Measurements from ENCODE around the gene HES3.
"Not testable (repeated sequence)": the region's sequence is repeated elsewhere in the genome, so short reads cannot be mapped to it uniquely, and the experiment has no call there.

The HES3 gene

GRCh38 chr1:6218375-6219164, 25.4 kb upstream of the HES3 start:
- DNase-seq (ENCODE audit: extremely low read depth in 1 of 2, low read depth in 1 of 2): no peak

DNA sequence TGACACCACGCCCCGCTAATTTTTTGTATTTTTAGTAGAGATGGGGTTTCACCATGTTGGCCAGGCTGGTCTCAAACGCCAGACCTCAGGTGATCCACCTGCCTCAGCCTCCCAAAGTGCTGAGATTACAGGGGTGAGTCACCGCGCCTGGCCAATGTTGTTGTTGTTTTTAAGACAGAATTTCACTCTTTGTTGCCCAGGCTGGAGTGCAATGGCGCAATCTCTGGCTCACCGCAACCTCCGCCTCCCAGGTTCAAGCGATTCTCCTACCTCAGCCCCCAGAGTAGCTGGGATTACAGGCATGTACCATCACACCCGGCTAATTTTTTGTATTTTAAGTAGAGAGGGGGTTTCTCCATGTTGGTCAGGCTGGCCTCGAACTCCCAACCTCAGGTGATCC, 24.3 kb upstream of the HES3 start:
- not testable (repeated sequence) for DNase-seq (ENCODE audit: extremely low read depth in 1 of 2, low read depth in 1 of 2)

DNA sequence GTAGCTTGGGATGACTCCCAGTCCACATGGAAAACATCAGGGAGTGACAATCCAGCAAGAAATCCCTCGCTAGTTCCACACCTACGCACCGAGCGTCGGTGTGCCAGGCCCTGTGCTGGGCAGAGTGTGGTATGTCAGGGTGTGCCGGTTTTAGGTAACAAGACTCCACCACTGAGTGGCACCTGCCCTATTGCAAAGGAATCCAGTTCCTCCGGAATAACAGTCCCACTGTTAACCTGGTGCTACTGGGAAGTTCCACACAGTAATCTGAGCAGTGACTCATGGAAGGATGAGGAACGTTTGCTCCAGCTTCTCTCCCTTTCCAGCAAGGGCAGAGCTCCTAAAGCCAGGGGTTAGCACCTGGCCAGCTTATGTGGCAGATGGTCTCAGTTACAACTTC, 23.7 kb upstream of the HES3 start:
- DNase-seq (ENCODE audit: extremely low read depth in 1 of 2, low read depth in 1 of 2): no peak

DNA sequence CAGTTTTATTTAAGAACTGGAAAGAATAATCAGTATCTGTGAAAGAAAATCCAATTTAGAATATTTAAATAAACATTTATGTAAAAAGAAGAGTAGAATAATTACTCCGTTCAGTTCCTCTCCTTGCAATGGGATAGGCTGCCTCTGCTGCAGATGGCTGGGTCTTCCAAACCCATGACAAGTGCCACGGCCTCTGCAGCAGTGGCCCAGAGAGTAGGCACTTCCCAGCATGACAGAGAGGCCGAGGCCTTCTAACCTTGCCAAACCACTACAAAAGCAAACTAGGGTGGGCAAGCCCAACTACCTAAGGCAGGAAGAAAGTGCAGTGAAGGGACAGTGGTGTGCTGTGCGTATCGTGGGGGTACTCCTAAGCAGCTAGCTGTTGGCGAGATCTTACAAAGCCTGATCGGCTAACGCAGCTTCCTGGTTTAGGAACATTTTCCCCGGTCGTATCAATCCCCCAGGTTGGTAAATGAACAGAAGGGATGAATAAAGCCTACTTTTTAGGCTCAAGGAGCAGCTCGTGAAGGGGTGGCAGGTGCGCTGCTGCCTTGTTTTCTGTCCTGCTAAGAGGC, 22.7 kb upstream of the HES3 start:
- no peak for DNase-seq (ENCODE audit: extremely low read depth in 1 of 2, low read depth in 1 of 2)

DNA sequence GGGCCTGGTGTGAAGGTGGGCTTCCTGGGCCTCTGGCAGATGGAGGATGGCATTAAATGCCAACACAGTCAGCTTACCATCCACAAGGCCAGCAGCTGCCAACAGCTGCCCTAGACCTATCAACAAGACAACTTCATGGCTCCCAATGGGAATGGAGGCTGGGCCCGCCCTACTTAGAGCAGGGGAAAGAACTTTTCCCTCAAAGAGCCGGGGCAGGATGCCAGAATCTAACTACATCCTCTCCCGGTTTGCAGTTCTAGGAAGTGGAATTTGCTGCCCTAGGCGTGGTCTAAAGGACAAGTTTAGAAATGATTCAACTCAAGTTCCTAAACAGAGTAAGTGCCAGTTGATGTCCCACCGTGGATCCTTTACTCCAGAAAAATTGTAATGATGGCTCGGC, 21.3 kb upstream of the HES3 start:
- no peak for DNase-seq (ENCODE audit: extremely low read depth in 1 of 2, low read depth in 1 of 2)

DNA sequence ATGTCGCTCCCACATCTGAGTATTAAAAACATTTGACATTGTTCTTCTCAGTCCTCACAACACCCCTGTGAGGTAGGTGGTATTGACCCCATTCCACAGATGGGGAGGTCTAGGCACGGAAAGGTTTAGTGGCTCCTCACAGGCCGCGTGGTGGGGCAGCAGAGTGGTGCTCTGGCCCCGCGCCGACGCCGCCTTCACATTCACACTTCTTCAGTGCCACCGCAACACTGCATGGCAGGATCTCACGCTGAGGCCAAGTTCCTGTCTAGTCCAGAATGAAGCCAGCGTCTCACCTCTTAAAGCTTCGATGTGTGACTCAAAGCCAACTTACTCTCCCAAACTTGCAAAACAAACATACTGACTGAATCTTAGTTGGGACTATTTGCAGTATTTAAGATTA, 20.4 kb upstream of the HES3 start:
- no peak for DNase-seq (ENCODE audit: extremely low read depth in 1 of 2, low read depth in 1 of 2)

GRCh38 chr1:6224718-6225117, 19.3 kb upstream of the HES3 start:
- DNase-seq (ENCODE audit: extremely low read depth in 1 of 2, low read depth in 1 of 2): no peak

- no peak for DNase-seq (ENCODE audit: extremely low read depth in 1 of 2, low read depth in 1 of 2)
These were observed 18.3 kb upstream of the HES3 start for GRCh38 chr1:6225651-6226050.

DNA sequence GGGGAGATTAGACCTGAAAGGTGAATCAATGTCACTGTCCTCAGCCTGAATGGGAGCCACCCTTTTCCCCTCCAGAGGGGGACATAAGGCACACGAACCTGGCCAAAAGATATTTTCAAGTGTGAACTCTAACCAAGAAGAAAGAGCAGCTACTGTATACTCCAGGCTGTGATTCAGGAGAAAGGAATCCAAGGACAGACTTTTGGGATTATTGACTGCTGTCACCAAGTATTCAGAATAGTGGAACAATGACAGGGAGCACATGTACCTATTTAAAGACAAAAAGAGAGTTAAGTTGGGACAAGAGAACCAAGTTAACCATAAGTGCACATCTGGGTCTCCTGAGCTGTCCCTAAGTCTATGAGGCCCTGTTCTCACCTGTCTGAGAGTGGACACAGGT, 10.6 kb upstream of the HES3 start:
- no peak for DNase-seq (ENCODE audit: extremely low read depth in 1 of 2, low read depth in 1 of 2)

- no peak for DNase-seq (ENCODE audit: extremely low read depth in 1 of 2, low read depth in 1 of 2)
These were observed 9.3 kb upstream of the HES3 start for GRCh38 chr1:6234502-6235295.

- DNase-seq (ENCODE audit: extremely low read depth in 1 of 2, low read depth in 1 of 2): no peak
These were observed 8.7 kb upstream of the HES3 start for GRCh38 chr1:6235296-6235677.

DNA sequence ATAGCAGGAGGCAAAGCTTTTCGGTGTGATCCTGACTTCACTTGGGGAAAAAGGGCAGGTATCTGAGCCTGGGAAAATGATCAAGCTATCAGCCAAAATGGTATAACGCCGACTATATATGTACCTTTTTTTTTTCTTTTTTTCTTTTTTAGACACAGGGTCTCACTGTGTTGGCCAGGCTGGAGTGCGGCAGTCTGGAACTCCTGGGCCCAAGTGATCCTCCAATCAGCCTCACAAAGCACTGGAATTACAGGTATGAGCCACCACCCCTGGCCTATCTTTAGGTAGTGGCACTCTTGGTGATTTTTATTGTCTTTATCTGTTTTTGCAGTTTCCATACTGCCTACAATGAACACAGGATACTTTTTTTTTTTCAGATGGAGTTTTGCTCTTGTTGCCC, 6.9 kb upstream of the HES3 start:
- no peak for DNase-seq (ENCODE audit: extremely low read depth in 1 of 2, low read depth in 1 of 2)

GRCh38 chr1:6239213-6239752, 4.7 kb upstream of the HES3 start:
- no peak for DNase-seq (ENCODE audit: extremely low read depth in 1 of 2, low read depth in 1 of 2)

- no peak for DNase-seq (ENCODE audit: extremely low read depth in 1 of 2, low read depth in 1 of 2)
These were observed 3.8 kb upstream of the HES3 start for GRCh38 chr1:6239950-6240768.

DNA sequence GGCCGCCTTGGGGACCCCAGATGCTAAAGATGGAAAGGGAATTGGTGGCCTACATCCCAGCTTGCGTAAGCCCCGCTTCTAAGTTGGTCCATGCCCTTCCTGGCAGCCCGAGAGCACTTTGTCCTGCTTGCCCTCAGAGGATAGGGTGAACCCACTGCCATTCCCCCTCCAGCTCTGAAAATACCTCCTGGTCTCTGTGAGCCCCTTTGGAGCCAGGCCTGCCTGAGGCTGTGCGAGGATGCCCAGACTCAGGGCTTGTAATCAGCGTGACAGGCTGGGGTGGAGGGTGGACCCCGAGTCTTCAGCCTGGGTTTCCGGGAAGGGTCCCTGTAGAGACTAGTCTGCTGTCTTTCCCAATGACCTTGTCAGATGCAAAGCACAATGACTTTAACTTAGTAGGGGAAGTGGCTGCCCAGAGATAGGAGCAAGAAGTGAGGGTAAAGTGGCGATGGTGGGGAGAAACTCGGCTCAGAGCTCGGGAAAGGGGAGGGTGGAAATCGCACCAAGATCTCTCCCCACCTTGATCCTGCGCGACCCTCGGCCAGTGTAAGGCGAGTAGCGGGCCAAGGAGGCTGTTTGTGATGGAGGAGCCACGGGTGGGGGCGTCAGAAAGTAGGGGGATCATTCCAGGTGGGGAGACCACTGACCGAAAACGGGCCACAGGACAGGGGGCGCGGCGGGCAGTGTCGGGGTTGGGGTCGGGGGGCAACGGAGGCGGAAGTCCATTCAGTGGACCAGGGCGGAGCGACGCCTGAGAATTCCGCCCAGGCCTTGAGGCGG, 2.7 kb upstream of the HES3 start:
- DNase-seq (ENCODE audit: extremely low read depth in 1 of 2, low read depth in 1 of 2): no peak

- DNase-seq (ENCODE audit: extremely low read depth in 1 of 2, low read depth in 1 of 2): no peak
These were observed 1.9 kb upstream of the HES3 start for GRCh38 chr1:6241887-6242740.

DNA sequence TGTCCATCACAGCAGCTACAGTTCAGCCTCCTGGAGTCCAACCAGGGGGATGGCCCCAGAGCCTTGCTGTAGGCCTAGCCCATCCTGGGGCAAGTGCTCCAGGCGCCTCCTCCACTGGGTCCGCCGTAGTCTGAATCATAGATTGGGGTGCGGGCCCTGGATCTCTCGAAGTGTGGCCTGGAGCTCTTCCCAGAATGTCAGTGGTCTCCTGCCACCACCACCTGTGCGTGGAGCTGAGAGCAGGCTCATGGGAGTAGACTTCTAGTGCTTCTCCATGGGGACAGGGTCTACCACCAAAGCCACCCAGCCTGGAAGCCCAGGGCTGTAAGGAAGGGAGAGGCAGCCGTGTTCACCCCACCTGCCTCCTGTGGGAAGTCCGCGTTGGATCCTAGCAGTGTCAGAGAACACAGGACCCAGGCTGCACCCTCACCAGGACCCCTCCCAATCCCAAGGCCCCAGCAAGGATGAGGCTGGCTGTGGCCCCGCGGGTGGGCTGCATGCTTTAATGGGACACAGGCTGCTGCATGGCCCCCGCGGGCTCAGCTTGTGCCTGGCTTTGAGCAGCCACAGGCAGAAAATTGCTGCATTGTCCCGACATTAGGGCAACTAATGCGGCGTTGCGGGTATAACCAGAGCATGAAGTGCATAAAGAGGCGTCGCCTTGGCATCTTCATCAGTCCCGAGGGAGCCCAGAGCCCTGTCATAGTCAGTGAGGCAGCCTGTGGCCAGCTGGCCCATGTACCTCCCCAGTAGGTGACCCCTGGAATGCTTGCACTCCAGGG, 735 bp upstream of the HES3 start:
- DNase-seq (ENCODE audit: extremely low read depth in 1 of 2, low read depth in 1 of 2): no peak

DNA sequence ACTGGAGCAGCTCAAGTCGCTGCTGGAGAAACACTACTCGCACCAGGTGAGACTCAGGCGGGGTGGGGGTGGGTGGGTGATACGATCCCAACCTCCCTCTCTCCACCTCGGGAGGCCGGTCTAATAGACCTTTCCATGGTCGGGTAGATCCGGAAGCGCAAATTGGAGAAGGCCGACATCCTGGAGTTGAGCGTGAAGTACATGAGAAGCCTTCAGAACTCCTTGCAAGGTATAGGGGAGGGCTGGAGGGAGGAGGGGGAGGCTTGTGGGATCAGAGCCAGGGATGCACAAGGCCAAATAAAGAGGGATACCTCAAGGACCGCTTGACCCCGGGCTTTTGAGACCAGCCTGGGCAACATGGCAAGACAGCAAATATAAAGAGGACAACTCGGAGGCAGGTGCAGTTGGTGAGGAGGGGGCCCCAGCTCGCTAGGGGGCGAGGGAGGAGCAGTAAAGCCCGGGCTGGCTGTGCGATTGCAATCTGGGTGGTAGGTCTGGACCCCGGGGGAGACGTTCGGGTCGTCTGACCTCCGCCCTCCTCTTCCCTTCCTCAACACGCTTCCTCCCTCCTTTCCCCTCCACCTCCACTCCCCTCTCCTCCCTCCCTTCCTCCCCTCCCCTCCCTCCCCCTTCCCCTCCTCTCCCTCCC, 546 bp downstream of the HES3 start:
- DNase-seq (ENCODE audit: extremely low read depth in 1 of 2, low read depth in 1 of 2): no peak

Measured in stimulated activated CD8-positive, alpha-beta memory T cell treated with anti-CD3 and anti-CD28 coated beads, Interleukin-7, amount 100 ng/mL, for 48 hours (primary cell).